Hematopoietic multipotent progenitor cell treated with erythropoietin and hydrocortisone succinate and interleukin-3 and kit ligand, for 4 days (in vitro differentiated cells): ENCODE measurements around the gene EFNA5.
"Not testable (repeated sequence)": the region's sequence is repeated elsewhere in the genome, so short reads cannot be mapped to it uniquely, and the experiment has no call there.

Source experiments
- DNase-seq: peaks from one replicate; pipeline ENCODE4 v3.0.0-alpha.2; 2015

Gene EFNA5

DNA sequence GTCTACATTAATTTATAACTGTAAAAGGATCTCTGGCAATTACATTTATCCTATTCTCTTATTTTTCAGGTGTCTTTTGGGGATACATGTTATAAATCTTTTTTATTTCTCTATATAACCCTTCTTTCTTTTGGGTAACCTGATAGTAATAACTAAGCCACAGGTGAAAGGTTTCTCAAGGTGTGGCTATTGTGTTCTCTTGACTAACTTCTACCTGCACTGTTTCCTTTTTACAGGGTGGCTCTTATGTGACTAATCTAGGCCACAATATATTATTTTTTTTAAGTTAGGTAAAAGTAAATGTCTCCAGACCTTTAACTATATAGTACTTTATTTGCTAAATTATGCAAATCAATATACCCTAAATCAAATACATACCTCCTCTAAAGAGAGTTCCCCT lies 193.2 kb downstream of the EFNA5 start:
- no peak for DNase-seq

DNA sequence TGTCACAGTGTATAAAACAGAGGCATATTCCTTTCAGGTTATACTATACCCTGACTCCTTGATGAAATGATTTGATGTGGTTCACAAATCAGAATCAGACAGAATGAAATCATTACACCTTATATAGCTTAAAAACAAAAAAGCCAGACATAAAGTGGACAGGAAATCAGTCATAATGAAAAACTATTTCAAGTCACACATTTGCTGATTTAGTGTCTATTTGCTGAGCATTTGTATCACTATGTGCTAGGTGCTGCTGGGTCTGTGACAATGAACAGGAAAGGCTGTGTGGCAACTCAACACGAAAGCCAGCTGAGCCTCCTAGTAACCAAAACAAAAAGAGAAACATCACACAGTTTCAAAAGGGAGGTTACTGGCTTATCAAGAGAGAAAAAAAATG lies 194.0 kb downstream of the EFNA5 start:
- DNase-seq, result no peak

DNA sequence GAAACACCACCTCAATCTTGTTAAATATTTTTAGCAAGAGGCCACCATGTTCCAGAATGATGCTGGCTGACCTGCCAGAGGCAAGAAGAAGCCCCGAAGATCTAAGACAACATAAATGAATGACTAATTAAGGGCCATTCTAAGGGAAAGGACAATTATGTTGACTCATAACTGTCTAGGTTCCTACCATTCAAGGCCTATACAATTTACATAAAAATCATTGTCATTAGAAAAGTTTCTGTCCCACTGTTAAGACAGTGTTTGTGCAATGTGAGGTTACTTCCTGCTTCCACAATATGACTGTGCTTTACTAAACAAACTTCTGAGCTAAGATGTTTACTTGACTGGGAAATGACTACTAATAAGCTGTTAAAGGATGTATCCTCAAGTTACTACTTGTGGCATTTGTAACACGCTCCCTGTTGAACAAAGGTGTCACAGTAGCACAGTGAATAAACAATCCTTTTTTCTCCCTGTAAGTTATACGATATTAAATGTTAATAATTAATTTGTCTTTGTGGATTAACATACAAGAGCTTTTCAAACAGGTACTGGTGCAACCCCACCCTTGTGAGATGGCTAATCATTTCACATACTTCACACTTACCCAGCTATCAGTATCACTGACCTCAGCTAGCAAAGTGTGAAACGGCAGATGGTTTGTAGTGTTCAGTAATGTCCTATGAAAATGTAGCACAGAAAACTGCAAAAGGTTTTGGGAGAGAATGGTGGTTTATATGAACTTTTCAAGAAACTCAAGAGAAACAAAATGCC lies 195.8 kb downstream of the EFNA5 start:
- no peak for DNase-seq

DNA sequence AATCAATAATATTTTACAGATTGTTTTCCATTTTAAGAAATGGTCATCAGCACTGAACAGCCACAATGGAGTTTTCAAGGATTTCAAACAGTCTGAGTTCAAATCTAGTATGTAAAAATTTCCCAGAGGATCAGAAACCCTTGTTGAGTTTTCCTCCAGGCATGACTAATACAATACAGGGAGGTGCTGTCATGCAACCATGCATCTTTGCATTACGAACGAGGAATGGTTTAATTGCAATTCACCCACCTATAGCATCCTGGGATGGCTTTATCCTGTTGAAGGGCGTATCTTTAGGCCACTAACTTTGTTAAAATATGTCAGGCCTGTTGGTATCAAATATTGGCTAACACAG lies 196.4 kb downstream of the EFNA5 start:
- DNase-seq, result no peak

DNA sequence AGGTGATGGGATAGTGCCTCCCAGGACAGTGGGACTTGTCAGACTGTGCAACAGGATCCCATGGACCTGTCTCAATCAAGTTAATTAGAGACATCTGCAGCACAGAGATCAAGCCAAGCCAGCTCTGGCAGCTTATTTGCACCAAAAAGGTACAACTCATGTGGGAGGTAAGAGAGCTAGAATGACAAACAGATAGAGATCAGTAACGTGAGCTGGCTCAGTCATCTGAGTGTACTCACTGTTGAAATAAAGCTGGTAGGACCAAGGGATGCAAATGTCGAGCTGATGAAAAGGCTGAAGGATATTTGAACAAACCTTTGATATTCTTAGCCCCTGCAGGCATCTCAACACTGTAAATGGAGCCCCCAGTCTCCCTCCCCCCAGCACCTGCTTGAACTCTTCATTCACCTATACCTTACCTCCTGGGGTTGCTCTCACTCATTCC lies 198.1 kb downstream of the EFNA5 start:
- DNase-seq, result no peak

DNA sequence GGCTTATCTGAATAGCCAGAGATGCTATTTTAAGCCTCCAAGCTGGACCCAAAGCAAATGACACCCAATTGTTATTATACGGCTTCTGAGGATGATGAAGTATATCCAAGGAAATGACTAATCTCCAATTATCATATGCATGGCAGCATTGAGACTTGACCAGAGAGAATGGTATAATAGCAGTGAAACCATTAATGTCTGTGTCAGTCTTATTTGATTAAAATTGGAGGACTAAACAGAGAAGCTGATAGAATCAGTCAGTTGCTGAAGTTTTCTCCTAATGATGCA lies 200.5 kb downstream of the EFNA5 start:
- DNase-seq, result no peak

DNA sequence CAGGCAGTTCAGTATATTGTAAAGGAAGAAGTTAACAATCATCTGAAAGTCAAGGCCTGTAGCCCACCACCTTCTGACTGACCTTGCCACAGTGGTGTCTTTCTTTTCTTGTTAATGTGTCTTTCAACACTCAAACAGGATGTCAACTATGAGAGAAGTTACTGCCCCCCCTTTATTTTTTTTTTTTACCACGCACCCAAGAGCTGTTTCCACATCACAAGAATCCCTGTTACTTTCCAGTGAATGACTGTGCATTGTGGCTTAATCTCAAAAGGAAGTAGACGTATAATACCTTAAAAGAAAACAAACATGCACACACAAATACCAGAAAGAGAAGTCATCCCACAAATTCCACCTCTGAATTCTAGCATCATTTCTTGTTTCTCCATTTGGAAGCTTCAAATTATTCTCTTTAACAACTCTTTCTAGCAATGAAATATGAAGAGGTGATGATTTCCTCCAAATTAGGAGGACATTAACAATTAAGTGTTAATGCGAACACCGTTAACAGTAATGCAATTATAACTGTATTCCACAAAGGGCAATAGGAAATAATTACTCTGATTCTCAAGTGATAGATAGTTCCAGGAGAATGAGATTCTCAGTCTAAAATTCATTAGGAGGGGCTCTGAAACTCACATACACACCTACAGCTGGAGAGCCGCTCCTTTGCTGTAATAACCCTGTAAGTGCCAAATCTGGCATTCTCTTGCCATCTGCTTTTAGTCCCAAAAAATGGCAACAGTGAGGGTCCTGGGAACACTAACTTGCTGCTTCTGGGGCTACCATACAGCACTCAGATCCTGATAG lies 201.0 kb downstream of the EFNA5 start:
- DNase-seq, result peak; percentile 18

DNA sequence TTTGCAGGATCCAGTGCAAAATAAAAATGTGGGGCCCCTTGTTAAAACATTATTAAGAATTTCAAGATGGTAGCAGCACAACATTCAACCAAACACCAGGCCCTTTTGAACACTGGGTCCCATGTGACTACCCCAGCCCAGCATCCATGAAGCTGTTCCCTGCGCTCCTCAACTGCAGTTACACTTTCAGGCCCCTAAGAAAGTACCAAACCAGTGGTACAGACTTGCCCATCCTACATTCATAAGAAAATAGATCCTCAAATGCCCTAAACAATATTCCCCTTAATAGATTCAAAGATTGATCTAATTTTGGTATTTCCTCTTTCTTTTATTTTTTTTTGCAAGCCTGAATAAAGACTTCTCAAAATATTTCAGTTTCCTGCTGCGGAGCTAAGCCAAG lies 201.7 kb downstream of the EFNA5 start:
- no peak for DNase-seq

DNA sequence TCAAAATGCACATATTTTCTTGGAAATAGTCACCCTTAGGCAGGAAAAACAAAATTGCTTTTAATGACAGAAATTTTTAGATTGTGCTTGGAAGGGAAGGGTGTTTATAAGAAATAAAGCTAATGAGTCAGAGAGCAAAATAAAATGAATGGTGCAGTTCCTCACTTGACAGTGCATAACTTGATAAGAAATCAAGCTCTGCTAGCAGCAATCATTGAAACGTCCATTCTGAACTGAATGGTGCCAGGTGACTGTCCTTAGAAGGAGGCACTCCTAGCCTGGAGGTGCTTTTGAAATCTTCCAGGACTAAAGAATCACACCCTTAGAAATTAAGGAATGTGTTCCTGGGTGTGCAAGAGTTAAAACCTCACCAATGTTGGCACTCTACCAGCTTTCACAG lies 202.5 kb downstream of the EFNA5 start:
- no peak for DNase-seq

DNA sequence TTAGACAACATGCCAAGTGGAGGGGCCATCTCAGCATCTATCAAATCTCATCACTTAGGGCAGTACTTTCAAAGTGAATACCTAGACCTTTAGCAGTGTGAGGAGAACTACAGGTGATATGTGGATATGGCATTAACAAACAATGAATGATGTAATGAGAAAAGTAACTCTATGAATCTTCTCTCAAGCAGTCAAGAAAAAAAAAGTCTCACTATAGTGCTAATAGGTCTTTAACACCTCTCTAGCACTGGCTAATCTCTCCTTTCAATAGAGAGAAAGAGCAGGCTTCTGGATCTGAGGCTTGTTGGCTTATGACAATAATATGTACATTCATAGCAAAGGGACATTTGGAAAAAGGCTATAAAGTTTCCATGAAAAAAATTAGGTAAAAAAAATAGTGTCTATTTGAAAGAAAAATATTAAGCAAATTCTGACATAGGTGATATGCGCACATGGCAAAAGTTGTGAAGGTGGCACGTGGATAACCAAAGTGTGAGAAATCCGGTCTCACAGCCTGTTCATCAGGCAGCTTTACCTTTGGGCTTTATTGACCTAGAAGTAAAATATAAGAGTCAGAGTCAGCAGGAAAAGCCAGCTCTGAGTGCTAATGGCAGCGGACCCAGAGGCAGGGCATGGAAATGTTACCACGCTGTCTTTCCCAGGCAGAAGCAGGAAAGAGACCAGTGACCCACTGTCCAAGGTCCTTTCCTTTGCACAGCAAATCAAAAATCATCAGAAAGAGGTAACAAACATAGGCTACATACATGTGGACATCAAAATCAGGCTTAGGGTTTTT lies 203.4 kb downstream of the EFNA5 start:
- no peak for DNase-seq

DNA sequence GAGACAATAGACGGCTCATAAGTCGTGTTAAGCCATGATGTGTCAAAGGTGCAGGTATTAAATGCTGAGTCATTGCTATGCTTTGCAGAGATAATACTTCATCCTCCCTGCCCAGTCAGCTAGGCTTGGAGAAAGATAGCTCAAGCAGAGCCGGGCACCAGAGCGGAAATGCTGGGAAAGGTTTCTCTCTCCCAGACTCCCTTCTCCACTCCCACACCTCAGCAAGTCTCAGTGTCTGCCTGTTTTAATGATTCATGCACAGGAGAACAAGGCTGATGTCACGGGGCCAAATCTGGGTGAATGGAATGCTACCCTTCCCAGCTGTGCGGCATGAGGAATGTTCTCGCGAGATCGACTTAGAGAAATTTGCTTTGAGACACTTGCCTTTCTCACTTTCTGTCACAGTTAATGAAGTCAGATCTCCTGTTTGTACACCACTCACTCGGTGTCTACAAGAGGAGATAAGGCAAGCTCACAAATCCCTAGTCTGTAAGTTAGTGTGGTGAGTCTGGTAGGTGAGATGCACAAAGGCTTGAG lies 204.4 kb downstream of the EFNA5 start:
- DNase-seq, result peak; percentile 8

DNA sequence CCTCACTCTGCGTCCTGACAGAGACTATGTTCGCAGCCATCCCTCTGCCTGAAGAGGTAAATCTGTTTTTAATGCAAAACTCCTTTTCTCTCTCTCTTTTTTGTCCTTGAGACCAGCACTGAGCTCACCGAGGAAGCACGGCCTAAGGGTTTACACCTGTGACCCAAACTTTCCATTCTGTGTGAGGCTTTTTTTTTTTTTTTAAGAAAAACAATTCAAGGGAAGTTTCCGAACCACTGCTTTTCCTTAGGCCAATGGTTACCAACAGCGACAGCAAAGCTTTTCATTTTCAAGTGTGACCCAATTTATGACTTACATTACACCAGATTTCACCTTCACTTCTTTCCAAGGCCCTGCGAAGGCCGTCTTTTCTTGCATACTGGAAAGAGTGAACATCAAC lies 205.9 kb downstream of the EFNA5 start:
- no peak for DNase-seq

DNA sequence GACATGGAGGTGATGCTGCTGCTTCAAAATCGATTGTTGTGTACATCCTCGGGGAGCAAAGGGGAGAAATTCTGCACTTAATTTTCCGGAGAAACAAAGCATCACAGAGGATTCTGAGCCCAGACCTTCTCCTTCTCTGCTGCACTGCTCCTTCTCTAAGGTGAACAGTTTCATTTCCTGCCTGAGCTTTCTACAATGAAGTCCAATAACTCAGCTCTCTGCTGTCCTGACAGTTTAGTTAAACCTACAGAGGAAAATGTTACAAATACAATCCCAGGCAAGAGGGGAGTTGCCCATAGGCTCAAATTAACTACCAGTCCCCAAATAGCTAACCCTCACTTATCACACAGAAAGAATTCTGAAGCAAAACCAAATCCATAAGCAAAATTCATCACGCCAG lies 206.3 kb downstream of the EFNA5 start:
- DNase-seq, result no peak

DNA sequence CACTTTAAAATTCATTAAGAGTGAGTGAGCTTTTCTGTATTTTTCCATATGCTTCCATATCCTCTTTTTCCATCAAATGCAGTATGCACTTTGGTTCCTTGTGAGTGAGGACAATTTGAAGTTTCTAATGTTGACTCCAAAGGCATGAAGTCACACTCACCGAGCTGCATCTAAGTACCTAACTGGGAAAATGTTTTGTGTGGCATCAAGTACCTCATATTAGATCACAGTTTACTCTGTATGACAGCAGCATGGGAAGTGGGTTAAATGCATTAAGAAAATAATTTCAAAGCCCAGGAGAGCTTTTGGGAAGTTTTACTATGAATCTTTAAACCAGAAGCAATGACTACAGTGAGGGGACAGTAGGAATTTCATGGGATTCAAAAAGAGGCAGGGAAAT lies 207.0 kb downstream of the EFNA5 start:
- no peak for DNase-seq

DNA sequence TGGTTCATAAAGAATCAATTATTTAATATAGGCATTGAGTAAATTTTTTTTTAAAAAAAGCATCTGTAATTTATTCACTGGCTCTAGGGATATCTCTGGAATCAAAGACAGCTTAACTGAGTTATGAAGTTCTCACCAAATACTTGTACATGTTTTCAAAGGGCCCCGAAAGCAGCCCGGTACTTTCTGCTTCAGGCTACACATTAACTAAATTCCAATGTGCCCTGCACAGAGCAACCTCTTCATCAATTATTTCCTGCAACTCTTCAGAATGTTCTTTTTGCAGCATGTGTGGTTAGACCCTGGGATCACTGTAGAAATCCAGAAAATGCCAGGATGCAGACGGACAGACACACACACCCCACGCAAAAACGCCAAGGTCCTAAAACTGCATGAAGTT lies 209.0 kb downstream of the EFNA5 start:
- no peak for DNase-seq

DNA sequence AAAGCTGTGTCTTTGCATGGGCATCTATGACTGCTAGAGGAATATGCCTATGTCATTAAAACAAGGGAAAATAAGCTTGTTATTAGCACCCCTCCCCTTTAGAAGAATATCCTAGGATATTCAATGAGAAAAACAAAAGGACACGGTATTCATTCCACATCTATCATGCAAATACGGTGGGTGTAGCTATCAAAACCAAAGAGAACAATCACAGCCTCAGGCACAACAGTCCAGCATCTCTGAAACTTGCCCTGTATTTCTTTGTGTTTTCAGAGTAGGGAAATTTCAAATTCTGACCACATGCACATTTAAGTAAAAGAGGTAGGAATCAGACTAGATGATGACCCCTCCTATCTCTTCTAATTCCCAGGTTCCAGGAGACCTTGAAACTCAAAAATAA lies 209.9 kb downstream of the EFNA5 start:
- no peak for DNase-seq

DNA sequence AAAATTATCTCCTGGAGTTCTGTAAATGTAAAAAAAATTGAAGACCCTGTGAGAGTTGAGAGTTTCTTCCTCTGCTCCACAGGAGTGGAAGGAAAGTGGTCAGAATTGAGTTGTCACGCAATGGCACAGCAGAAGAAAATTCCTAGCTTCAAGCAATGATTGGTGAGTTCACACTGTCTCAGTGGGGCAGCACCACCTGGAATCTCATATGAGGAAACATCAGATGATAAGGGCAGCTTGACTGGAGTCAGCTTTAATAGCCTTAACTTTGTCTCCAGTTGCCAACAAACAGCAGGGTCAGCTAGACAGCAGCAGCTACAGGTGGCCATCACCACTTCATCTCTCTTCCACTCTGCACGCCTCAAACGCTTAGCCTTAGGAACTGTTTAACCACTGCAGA lies 211.1 kb downstream of the EFNA5 start:
- no peak for DNase-seq

DNA sequence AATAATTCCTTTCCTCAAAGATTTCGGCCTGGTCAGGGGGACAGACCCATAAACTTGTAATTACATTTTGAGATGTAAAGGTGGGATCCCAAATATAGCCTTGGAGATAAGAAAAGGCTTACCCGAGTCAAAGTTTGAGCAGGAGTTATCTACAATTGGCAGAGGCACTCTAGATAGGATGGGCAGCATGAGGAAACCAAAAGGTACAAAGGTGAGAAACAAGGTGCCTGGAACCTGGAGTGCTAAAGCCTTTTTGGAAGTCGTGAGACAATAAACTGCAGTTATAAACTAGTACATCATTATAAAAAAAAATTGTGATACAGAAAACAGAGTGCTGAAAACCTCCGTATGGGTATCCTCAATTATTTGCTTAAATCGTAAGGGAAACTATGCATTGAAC lies 212.4 kb downstream of the EFNA5 start:
- DNase-seq, result no peak

DNA sequence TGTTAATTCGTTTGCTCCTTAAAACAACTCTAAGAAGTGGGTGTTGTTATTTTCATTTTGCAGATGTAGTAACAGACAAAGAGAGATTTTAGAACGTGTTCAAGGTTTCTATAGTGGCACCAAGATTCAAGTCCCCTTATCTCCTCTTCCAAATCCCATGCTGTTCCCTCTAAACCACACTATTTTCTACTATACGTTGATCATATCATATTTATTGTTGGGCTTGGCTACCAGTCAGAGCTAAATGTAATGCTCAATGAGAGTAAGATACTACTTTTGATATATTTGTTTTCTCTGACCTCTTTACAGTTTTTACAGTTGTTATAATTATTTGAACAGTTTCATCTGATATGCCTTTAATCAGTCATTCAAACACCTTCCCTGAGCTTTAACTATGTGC lies 212.9 kb downstream of the EFNA5 start:
- DNase-seq, result no peak

DNA sequence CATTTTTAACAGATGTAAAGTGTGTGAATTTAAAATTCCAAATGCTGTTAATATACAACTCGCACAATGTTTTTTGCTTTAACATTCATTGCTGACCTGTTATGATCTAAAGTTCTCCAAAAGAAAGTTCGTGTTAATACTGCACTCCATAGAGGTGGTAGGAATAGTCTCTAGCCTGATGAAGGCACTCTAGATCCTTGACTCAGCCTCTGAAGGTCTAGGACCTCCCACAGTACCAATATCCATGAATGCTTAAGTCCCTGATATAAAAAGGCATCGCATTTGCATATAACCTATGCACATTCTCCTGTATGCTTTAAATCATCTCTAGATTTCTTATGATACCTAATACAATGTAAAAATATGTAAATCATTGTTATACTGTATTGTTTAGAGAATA lies 213.6 kb downstream of the EFNA5 start:
- DNase-seq, result no peak

DNA sequence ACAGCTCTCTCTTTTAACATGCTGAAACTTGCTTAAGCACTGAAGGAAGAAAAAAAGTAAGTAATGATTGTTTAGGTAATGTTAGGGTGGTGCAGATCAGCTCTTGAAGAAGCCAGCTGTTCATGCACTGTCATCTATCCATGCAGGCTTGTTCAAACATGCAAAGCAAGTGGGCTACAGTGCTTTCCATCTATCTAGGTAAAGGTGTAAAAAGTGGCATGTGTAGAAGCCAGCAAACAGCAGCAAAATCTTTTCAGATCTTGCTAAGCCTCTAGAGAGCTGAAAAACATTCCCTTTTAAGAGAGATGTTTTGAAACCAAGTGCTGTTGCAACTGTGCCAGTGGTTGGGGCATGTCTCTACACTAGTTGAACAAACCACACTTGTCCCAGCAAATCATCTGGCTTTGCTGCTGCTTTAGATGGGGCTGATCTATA lies 214.4 kb downstream of the EFNA5 start:
- DNase-seq, result no peak

DNA sequence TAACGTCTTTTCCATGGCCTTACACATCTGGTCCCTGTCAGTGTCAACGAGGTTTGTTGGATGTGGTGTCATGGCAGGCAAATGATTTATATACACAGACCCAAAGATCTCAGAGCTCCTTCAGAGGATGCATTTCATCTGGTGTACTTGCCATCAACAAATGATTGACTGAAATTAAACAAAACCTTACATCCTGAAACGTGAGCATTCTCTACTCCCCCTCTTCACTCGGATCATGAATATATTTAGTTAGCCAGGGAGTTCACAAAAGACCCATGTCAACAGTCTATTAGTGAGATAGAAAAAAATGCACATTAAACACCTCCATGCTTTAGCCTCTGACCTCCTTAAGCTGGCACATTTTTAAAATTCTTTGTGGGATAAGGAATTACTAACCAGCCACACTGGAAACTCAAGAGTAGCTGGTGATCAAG lies 215.6 kb downstream of the EFNA5 start:
- DNase-seq, result no peak

DNA sequence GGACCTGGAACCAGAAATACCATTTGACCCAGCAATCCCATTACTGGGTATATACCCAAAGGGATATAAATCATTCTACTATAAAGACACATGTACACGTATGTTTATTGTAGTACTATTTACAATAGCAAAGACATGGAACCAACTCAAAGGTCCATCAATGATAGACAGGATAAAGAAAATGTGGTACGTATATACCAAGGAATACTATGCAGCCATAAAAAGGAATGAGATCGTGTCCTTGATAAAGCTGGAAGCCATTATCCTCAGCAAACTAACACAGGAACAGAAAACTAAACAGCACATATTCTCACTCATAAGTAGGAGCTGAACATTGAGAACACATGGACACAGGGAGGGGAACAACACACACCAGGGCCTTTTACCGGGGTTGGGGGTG lies 218.9 kb downstream of the EFNA5 start:
- DNase-seq, result not testable (repeated sequence)

DNA sequence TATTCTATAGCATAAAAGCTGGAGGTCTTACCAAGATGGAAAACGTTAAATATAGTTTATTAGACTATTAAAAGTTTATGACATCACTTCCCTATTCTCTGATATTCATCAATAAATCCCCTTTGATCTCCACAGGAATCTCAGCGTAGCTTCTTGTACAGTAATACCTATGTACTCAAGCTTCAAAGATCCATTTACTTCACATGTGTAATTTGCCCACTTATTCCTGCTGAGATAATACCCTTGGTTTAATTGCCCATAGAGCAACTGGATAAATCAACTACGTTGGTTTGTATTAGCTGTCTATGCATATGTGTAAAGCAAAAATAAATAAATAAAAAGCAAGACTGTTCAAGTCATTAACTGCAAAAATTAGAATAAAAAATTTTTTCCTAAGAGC lies 219.7 kb downstream of the EFNA5 start:
- no peak for DNase-seq
